ENCODE measurements around the gene FEM1B.

DNA sequence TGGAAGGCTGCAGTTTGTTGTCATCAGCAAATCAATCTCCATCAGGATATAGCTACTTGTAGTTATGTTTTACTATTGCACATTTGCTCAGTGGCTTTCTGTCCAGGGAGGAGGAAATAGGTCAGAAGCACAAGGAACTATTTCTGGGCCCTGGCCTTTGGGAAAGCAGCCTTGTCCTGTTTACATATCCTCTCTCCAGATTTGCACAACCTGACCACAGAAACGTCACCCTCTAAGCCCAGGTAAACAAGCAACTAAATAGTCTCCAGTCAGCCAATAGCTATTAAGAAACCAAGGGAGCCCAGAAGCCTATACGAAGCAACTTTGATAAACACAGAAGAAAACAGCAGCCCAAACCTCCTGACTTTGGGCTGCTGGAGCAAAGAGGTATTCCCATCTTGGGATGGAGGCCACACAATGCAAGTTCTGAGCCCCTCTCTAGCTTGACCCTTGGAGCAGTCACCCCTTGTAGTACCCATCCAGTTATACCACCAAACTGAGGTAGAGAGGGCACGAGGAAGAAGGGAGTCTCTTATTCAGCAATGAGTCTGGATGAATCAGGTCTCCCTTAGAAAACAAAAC, 2.3 kb upstream of the FEM1B start:
- TF ChIP-seq CTCF (IDR thresholded peaks at IDR 0.05) (no peak), POLR2A (IDR thresholded peaks at IDR 0.05) (no peak)
